Measurements from ENCODE around the gene NPIPB5. TPM values are rescaled to one million over a fixed set of nuclear protein-coding genes. Genes with fewer than 3 reads are reported as not detected.
"Not testable (repeated sequence)": the region's sequence is repeated elsewhere in the genome, so short reads cannot be mapped to it uniquely, and the experiment has no call there.

The NPIPB5 gene
- polyA plus RNA-seq, 1 of the 3 experiments (the other 2 are of a cell fraction), result 36.8 TPM

- H2AFZ ChIP-seq (ENCODE audit: low read depth); H3K4me1 ChIP-seq (ENCODE audit: control insufficient read depth in 1 of 2, insufficient read depth in 2 of 2, low read depth in 1 of 2, low read length in 1 of 2); H3K27me3 ChIP-seq (ENCODE audit: insufficient read depth); H4K20me1 ChIP-seq (ENCODE audit: insufficient read depth); CTCF ChIA-PET; DNase-seq; POLR2A ChIA-PET; H3K27ac ChIP-seq (ENCODE audit: low read depth in 2 of 2, low read length in 1 of 2); H3K9me3 ChIP-seq; H3K9ac ChIP-seq; H3F3A ChIP-seq (replicated peaks; ENCODE audit: insufficient read depth); H3K79me2 ChIP-seq (ENCODE audit: insufficient read depth); H3K4me3 ChIP-seq (ENCODE audit: low read depth in 2 of 2, low read length in 1 of 2); H3K36me3 ChIP-seq (replicated peaks in 1 of 2; ENCODE audit: control insufficient read depth in 1 of 2, insufficient read depth in 2 of 2, low read length in 1 of 2); H3K9me2 ChIP-seq; H3K4me2 ChIP-seq: not testable (repeated sequence)
- 81% methylated on average over 5 of the region's 6 CpGs for WGBS (ENCODE audit: low lambda C conversion rate)
These were observed 39.2 kb downstream of the NPIPB5 start for GRCh38 chr16:22549853-22550252.

GRCh38 chr16:22551143-22551542 is 40.5 kb downstream of the NPIPB5 start:
- DNase-seq; H3K79me2 ChIP-seq (ENCODE audit: insufficient read depth); H3K27me3 ChIP-seq (ENCODE audit: insufficient read depth); H3K27ac ChIP-seq (ENCODE audit: low read depth in 2 of 2, low read length in 1 of 2); H3K9me3 ChIP-seq; H3K36me3 ChIP-seq (replicated peaks in 1 of 2; ENCODE audit: control insufficient read depth in 1 of 2, insufficient read depth in 2 of 2, low read length in 1 of 2); H3K4me1 ChIP-seq (ENCODE audit: control insufficient read depth in 1 of 2, insufficient read depth in 2 of 2, low read depth in 1 of 2, low read length in 1 of 2); H2AFZ ChIP-seq (ENCODE audit: low read depth); H3K4me3 ChIP-seq (ENCODE audit: low read depth in 2 of 2, low read length in 1 of 2); H3F3A ChIP-seq (replicated peaks; ENCODE audit: insufficient read depth); H4K20me1 ChIP-seq (ENCODE audit: insufficient read depth); H3K4me2 ChIP-seq; H3K9me2 ChIP-seq; H3K9ac ChIP-seq; POLR2A ChIA-PET: not testable (repeated sequence)
- CTCF ChIA-PET, result interaction anchor here (0.6 kb wide), 1 partner anchor 490 kb away, joined by 3 read pairs; no protein-coding TSS in a partner anchor
- WGBS (ENCODE audit: low lambda C conversion rate), result 68% methylated on average over 9 of the region's 10 CpGs

DNA sequence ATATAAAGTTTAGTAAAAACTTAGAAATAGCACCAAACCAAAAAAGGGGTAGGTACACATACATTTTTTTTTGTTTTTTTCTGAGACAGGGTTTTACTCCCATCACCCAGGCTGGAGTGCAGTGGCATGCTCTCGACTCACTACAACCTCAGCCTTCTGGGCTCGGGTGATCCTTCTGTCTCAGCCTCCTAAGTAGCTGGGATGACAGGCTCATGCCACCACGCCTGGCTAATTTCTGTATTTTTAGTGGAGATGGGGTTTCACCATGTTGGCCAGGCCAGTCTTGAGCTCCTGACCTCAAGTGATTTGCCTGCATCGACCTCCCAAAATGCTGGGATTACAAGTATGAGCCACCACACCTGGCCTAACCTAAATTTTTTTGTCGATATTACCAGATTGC is 41.0 kb downstream of the NPIPB5 start:
- H3K36me3 ChIP-seq (replicated peaks in 1 of 2; ENCODE audit: control insufficient read depth in 1 of 2, insufficient read depth in 2 of 2, low read length in 1 of 2); H4K20me1 ChIP-seq (ENCODE audit: insufficient read depth); H3K79me2 ChIP-seq (ENCODE audit: insufficient read depth); H3F3A ChIP-seq (replicated peaks; ENCODE audit: insufficient read depth); H3K4me3 ChIP-seq (ENCODE audit: low read depth in 2 of 2, low read length in 1 of 2); H3K9ac ChIP-seq; H3K9me2 ChIP-seq; H3K4me2 ChIP-seq; CTCF ChIA-PET; H2AFZ ChIP-seq (ENCODE audit: low read depth); H3K9me3 ChIP-seq; POLR2A ChIA-PET; H3K4me1 ChIP-seq (ENCODE audit: control insufficient read depth in 1 of 2, insufficient read depth in 2 of 2, low read depth in 1 of 2, low read length in 1 of 2); H3K27me3 ChIP-seq (ENCODE audit: insufficient read depth); H3K27ac ChIP-seq (ENCODE audit: low read depth in 2 of 2, low read length in 1 of 2); DNase-seq: not testable (repeated sequence)
- 59% methylated on average over 5 of the region's 5 CpGs for WGBS (ENCODE audit: low lambda C conversion rate)

- H2AFZ ChIP-seq (ENCODE audit: low read depth); H3K36me3 ChIP-seq (replicated peaks in 1 of 2; ENCODE audit: control insufficient read depth in 1 of 2, insufficient read depth in 2 of 2, low read length in 1 of 2); H3F3A ChIP-seq (replicated peaks; ENCODE audit: insufficient read depth); H3K27me3 ChIP-seq (ENCODE audit: insufficient read depth); H3K4me1 ChIP-seq (ENCODE audit: control insufficient read depth in 1 of 2, insufficient read depth in 2 of 2, low read depth in 1 of 2, low read length in 1 of 2); H3K9me3 ChIP-seq; POLR2A ChIA-PET; H3K9ac ChIP-seq; DNase-seq; H3K79me2 ChIP-seq (ENCODE audit: insufficient read depth); H3K27ac ChIP-seq (ENCODE audit: low read depth in 2 of 2, low read length in 1 of 2); H3K9me2 ChIP-seq; CTCF ChIA-PET; H4K20me1 ChIP-seq (ENCODE audit: insufficient read depth); H3K4me2 ChIP-seq; H3K4me3 ChIP-seq (ENCODE audit: low read depth in 2 of 2, low read length in 1 of 2): not testable (repeated sequence)
- no CpG with 5 or more reads among the region's 7 CpGs for WGBS (ENCODE audit: low lambda C conversion rate)
These were observed 46.1 kb downstream of the NPIPB5 start for GRCh38 chr16:22556759-22557158.

Small RNA genes within 50 kb of the gene (small RNA-seq; reads per million reads assigned to genes)
- gene AC106788.1, result 0 reads per million in 7 experiments

Other genes starting within 250 kb of the NPIPB5 start
- 57.4 and 59.6 TPM in 2 replicates for gene POLR3E, start 213.5 kb upstream of the NPIPB5 start, polyA plus RNA-seq (2012; rRNA removed)
- gene CDR2, start 136.3 kb upstream of the NPIPB5 start, polyA plus RNA-seq (2012; rRNA removed), result 30.3 and 38.1 TPM in 2 replicates

Data from SK-N-SH (cell line).